AG09309 (cell line): Measurements from ENCODE around the gene ZYG11A.

Experiments
- DNase-seq: peaks from one replicate; pipeline ENCODE4 v3.0.0-alpha.2; 2010; ENCODE audit warnings: low read depth
- H3K4me3 ChIP-seq: 2 replicates; pipeline ENCODE4 v1.5.1; 2011; ENCODE audit warnings: mild to moderate bottlenecking, low read depth, low read length, moderate library complexity; ENCODE audit not compliant: control insufficient read depth
- CTCF ChIP-seq: IDR thresholded peaks from 2 replicates; pipeline ENCODE4 v1.5.1; 2011; ENCODE audit warnings: mild to moderate bottlenecking, low read depth, low read length, inconsistent platforms; ENCODE audit not compliant: insufficient read depth, control insufficient read depth; ENCODE audit errors: missing control alignments

The ZYG11A gene

GRCh38 chr1:52938183-52938451 is 95.6 kb downstream of the ZYG11A start:
- DNase-seq = no peak
- no peak for TF ChIP-seq CTCF
- H3K4me3 ChIP-seq = no peak overlapping the region

- no peak for TF ChIP-seq CTCF
These were observed 101.4 kb downstream of the ZYG11A start for GRCh38 chr1:52943876-52944416.

GRCh38 chr1:52944566-52944965 is 102.0 kb downstream of the ZYG11A start:
- H3K4me3 ChIP-seq = no peak overlapping the region
- no peak for DNase-seq
- TF ChIP-seq CTCF = no peak

More at GRCh38 chr1:52943876-52944416, 101.4 kb downstream of the ZYG11A start:
- no peak overlapping the region for H3K4me3 ChIP-seq
- no peak for DNase-seq
